Measurements from ENCODE around the gene CDKAL1. TPM values are rescaled to one million over a fixed set of nuclear protein-coding genes. Genes with fewer than 3 reads are reported as not detected.

CDKAL1 gene
- total and polyA plus RNA-seq, 2 experiments from 2014 or later: 14.4 to 19.5 TPM

DNA sequence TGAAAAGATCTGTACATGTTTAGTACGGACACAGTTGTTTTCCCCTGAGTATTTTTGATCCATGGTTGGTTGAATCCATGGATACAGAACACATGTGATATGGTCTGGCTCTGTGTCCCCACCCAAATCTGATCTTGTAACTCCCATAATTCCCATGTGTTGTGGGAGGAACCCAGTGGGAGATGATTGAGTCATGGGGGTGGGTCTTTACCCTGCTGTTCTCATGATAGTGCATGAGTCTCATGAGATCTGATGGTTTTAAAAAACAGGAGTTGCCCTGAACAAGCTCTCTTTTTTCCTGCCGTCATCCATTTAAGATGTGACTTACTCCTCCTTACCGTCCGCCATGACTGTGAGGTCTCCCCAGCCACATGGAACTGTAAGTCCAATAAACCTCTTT, 139.2 kb downstream of the CDKAL1 start:
- Histone ChIP-seq H3K27ac (no peak overlapping the region), H2AFZ (no peak overlapping the region), H3K4me1 (ENCODE audit: insufficient read depth) (no peaks in the 10 kb centered on the region), H3K9me3 (ENCODE audit: low read depth) (no peaks in the 10 kb centered on the region), H3K79me2 (no peaks in the 10 kb centered on the region), H3K4me3 (no peak overlapping the region), H3K36me3 (replicated peaks; ENCODE audit: insufficient read depth, low read depth) (no peaks in the 10 kb centered on the region), H4K20me1 (ENCODE audit: insufficient read depth, poor library complexity, severe bottlenecking) (no peaks in the 10 kb centered on the region), H3K9me2 (replicated peaks; ENCODE audit: insufficient read depth) (no peaks in the 10 kb centered on the region), H3K27me3 (no peaks in the 10 kb centered on the region), H3K4me2 (no peak overlapping the region)
- TF ChIP-seq, protein P1, sequence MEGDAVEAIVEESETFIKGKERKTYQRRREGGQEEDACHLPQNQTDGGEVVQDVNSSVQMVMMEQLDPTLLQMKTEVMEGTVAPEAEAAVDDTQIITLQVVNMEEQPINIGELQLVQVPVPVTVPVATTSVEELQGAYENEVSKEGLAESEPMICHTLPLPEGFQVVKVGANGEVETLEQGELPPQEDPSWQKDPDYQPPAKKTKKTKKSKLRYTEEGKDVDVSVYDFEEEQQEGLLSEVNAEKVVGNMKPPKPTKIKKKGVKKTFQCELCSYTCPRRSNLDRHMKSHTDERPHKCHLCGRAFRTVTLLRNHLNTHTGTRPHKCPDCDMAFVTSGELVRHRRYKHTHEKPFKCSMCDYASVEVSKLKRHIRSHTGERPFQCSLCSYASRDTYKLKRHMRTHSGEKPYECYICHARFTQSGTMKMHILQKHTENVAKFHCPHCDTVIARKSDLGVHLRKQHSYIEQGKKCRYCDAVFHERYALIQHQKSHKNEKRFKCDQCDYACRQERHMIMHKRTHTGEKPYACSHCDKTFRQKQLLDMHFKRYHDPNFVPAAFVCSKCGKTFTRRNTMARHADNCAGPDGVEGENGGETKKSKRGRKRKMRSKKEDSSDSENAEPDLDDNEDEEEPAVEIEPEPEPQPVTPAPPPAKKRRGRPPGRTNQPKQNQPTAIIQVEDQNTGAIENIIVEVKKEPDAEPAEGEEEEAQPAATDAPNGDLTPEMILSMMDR (IDR thresholded peaks at IDR 0.05; ENCODE audit: poor library complexity): no peak
- no peak for TF ChIP-seq EZH2phosphoT487 (IDR thresholded peaks at IDR 0.05; ENCODE audit: low read depth, severe bottlenecking, unreplicated experiment)
- TF ChIP-seq EZH2 (IDR thresholded peaks at IDR 0.05; ENCODE audit: borderline replicate concordance): no peak
- WGBS (ENCODE audit: low lambda C conversion rate, missing lambda C conversion rate): 96% methylated on average over 4 of the region's 4 CpGs
- no peak for DNase-seq (ENCODE audit: low spot score)

DNA sequence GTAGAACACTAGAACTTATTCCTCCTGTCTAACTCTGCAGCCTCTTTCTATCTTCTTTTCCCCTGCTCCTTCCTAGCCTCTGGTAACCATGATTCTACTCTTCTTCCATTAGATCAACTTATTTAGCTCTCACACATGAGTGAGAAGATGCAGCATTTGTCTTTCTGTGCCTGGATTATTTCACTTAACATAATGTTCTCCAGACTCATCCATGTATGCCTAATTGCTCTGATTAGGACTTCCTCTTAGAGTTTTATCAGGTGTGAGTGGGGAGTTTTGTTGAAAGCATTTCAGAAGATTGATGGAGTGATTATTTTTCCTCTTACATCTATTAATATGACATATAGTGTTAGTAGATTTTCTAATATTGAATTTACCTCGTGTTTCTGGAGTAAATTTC, 140.4 kb downstream of the CDKAL1 start:
- H3K79me2 ChIP-seq: peaks cover 4% of the 10 kb centered on the region
- H3K4me2 ChIP-seq: no peak overlapping the region
- no peaks in the 10 kb centered on the region for H3K9me2 ChIP-seq (replicated peaks; ENCODE audit: insufficient read depth)
- no peaks in the 10 kb centered on the region for H3K36me3 ChIP-seq (replicated peaks; ENCODE audit: insufficient read depth, low read depth)
- no peak overlapping the region for H3K4me3 ChIP-seq
- no peak for DNase-seq (ENCODE audit: low spot score)
- H3K27ac ChIP-seq: no peak overlapping the region
- no peaks in the 10 kb centered on the region for H3K9me3 ChIP-seq (ENCODE audit: low read depth)
- TF ChIP-seq, protein P1 (IDR thresholded peaks at IDR 0.05; ENCODE audit: poor library complexity): no peak
- no peak for TF ChIP-seq EZH2 (IDR thresholded peaks at IDR 0.05; ENCODE audit: borderline replicate concordance)
- TF ChIP-seq EZH2phosphoT487 (IDR thresholded peaks at IDR 0.05; ENCODE audit: low read depth, severe bottlenecking, unreplicated experiment): no peak
- WGBS (ENCODE audit: low lambda C conversion rate, missing lambda C conversion rate): 45% methylated on average over 1 of the region's 1 CpG
- no peak overlapping the region for H2AFZ ChIP-seq
- H3K27me3 ChIP-seq: no peaks in the 10 kb centered on the region
- H4K20me1 ChIP-seq (ENCODE audit: insufficient read depth, poor library complexity, severe bottlenecking): no peaks in the 10 kb centered on the region
- no peaks in the 10 kb centered on the region for H3K4me1 ChIP-seq (ENCODE audit: insufficient read depth)

DNA sequence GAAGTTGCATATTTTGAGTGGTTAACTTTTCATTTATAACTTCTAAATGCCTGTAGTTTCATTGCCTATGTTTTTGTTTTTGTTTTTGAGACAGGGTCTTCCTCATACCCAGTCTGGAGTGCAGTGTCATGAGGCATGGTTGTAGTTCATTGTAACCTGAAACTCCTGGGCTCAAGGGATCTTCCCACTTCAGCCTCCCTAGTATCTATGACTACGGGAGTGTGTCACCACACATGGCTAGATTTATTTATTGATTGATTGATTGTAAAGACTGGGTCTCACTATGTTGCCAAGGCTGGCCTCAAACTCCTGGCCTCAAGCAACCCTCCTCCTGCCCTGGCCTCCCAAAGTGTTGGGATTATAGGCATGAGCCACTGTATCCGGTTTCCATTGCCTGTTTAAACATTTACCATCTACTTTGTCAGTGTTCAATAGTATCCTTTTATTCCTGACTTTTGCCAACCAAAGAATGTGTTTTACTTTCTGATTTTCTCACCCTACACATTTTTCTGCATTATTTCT, 144.6 kb downstream of the CDKAL1 start:
- Histone ChIP-seq H3K9me2 (replicated peaks; ENCODE audit: insufficient read depth) (no peaks in the 10 kb centered on the region), H3K27me3 (no peaks in the 10 kb centered on the region), H2AFZ (no peak overlapping the region), H4K20me1 (ENCODE audit: insufficient read depth, poor library complexity, severe bottlenecking) (no peaks in the 10 kb centered on the region), H3K9me3 (ENCODE audit: low read depth) (no peaks in the 10 kb centered on the region), H3K79me2 (peaks cover 4% of the 10 kb centered on the region), H3K27ac (no peak overlapping the region), H3K4me3 (no peak overlapping the region), H3K4me2 (no peak overlapping the region), H3K4me1 (ENCODE audit: insufficient read depth) (peaks cover 3% of the 10 kb centered on the region), H3K36me3 (replicated peaks; ENCODE audit: insufficient read depth, low read depth) (no peaks in the 10 kb centered on the region)
- TF ChIP-seq, protein P1 (IDR thresholded peaks at IDR 0.05; ENCODE audit: poor library complexity): no peak
- TF ChIP-seq EZH2 (IDR thresholded peaks at IDR 0.05; ENCODE audit: borderline replicate concordance): no peak
- TF ChIP-seq EZH2phosphoT487 (IDR thresholded peaks at IDR 0.05; ENCODE audit: low read depth, severe bottlenecking, unreplicated experiment): no peak
- WGBS (ENCODE audit: low lambda C conversion rate, missing lambda C conversion rate): 100% methylated on average over 2 of the region's 2 CpGs
- no peak for DNase-seq (ENCODE audit: low spot score)

Measured in hepatocyte (in vitro differentiated cells).